Erythroblast (primary cell): Measurements from ENCODE around the gene MFAP4.

ENCODE experiments used
- GATA1 ChIP-seq: IDR thresholded peaks from 2 replicates; pipeline ENCODE4 v1.6.1; 2011; ENCODE audit warnings: low read depth, mild to moderate bottlenecking, control low read depth, low read length, moderate library complexity
- POLR2A ChIP-seq: IDR thresholded peaks from 2 replicates; pipeline ENCODE4 v1.6.1; 2011; ENCODE audit warnings: mild to moderate bottlenecking, low read length

GRCh38 chr17:19399750-19400450 lies 12.9 kb upstream of the MFAP4 start:
- no peak for TF ChIP-seq POLR2A
- no peak for TF ChIP-seq GATA1
